Sigmoid colon (tissue), 7 donors: Measurements from ENCODE around the gene EFNA5. TPM values are rescaled to one million over a fixed set of nuclear protein-coding genes. Genes with fewer than 3 reads are reported as not detected.

ENCODE experiments used
- DNase-seq: peaks from one replicate; pipeline ENCODE4 v3.0.0-alpha.2; 2019
- H3K27ac ChIP-seq, 4 donors: fragments of 200-600 bp; sonication (generic); one replicate each; pipeline ENCODE4 v1.5.1; 2016 to 2019; ENCODE audit warnings: mild to moderate bottlenecking in 1 of 4
- H3K27me3 ChIP-seq, 3 donors: fragments of 200-600 bp; sonication (generic); one replicate each; pipeline ENCODE4 v1.5.1; 2019; ENCODE audit warnings: mild to moderate bottlenecking in 1 of 3
- H3K36me3 ChIP-seq, 4 donors: fragments of 200-600 bp; sonication (generic); one replicate each; pipeline ENCODE4 v1.5.1; 2016 to 2019
- H3K4me1 ChIP-seq, 4 donors: fragments of 200-600 bp; sonication (generic); one replicate each; pipeline ENCODE4 v1.5.1; 2017 to 2019
- H3K4me3 ChIP-seq, 4 donors: fragments of 200-600 bp; sonication (generic); one replicate each; pipeline ENCODE4 v1.5.1; 2017 to 2019; ENCODE audit warnings: mild to moderate bottlenecking in 2 of 4, moderate library complexity in 1 of 4
- H3K9me3 ChIP-seq, 4 donors: fragments of 200-600 bp in 3 of 4; sonication (generic) in 3 of 4; one replicate each; pipeline versions ENCODE4 v1.5.1 to v1.6.1; 2013 to 2019
- CTCF ChIP-seq, 4 experiments: fragments of 450-650 bp in 3 of 4; fragments of 200-600 bp in 1 of 4; IDR thresholded peaks; one replicate each; pipeline ENCODE4 v1.5.1; 2016 to 2019; ENCODE audit warnings: antibody characterized with exemption in 4 of 4, mild to moderate bottlenecking in 3 of 4, moderate library complexity in 2 of 4
- EP300 ChIP-seq, 4 donors: sonication (generic); formaldehyde crosslinking; IDR thresholded peaks; one replicate each; pipeline ENCODE4 v1.6.1; 2017; ENCODE audit warnings: antibody characterized with exemption in 4 of 4
- POLR2A ChIP-seq, 2 donors: fragments of 450-650 bp; IDR thresholded peaks; one replicate each; pipeline ENCODE4 v1.6.1; 2016; ENCODE audit warnings: antibody characterized with exemption in 2 of 2, mild to moderate bottlenecking in 2 of 2, moderate library complexity in 2 of 2
- POLR2AphosphoS5 ChIP-seq, 4 donors: sonication (generic); formaldehyde crosslinking; IDR thresholded peaks; one replicate each; pipeline ENCODE4 v1.6.1; 2017; ENCODE audit warnings: antibody characterized with exemption in 4 of 4
- WGBS, 2 donors: extraction: QIAGEN DNeasy Blood & Tissue Kit; methylation state at CpG; one replicate each; pipeline ENCODE4 v1.1.7; 2013; 5-methylcytosine and 5-hydroxymethylcytosine counted together
- intact Hi-C: fragments of 100-400 bp; cut with DNase I; formaldehyde crosslinking; loops from one replicate; pipeline ENCODE4 v1.15.1; 2023
- polyA plus RNA-seq, 3 donors: library from polyadenylated mRNA; stranded (reverse); fragments of 200-250 nt; gene quantifications; one replicate each; pipeline ENCODE4 v1.2.3, GENCODE V29; 2013
- total RNA-seq, 4 donors: library from RNA; depleted of rRNA; stranded (reverse); fragments of >200 nt; gene quantifications; one replicate each; pipeline ENCODE4 v1.1.0, GENCODE V29; 2016
- donor health status: healthy with polysubstance abuse.
- donor health status: Bipolar disorder and iron deficiency.
- donor health status: healthy.

Gene EFNA5
- total and polyA plus RNA-seq, 7 donors: 0.60 to 10.8 (median 6.8) TPM

- Histone ChIP-seq H3K4me3 (no peak overlapping the region), H3K4me1 (no peaks in the 10 kb centered on the region), H3K27me3 (no peaks in the 10 kb centered on the region), H3K27ac (no peak overlapping the region), H3K36me3 (no peaks in the 10 kb centered on the region), H3K9me3 (no peaks in the 10 kb centered on the region)
- no peak for TF ChIP-seq POLR2A (IDR thresholded peaks at IDR 0.05)
- no peak for TF ChIP-seq CTCF (IDR thresholded peaks at IDR 0.05)
- no peak for TF ChIP-seq EP300 (IDR thresholded peaks at IDR 0.05)
- TF ChIP-seq POLR2AphosphoS5 (IDR thresholded peaks at IDR 0.05): no peak
- WGBS, 2 donors: 88% methylated on average over 3 of the region's 3 CpGs
- intact Hi-C loops: no loop called here
- DNase-seq: no peak
Measured at GRCh38 chr5:107640568-107640967, 30.2 kb downstream of the EFNA5 start.

GRCh38 chr5:107639990-107640389, 30.7 kb downstream of the EFNA5 start:
- H3K4me3 ChIP-seq: no peak overlapping the region
- TF ChIP-seq POLR2AphosphoS5 (IDR thresholded peaks at IDR 0.05) (no peak), POLR2A (IDR thresholded peaks at IDR 0.05) (no peak), EP300 (IDR thresholded peaks at IDR 0.05) (no peak)
- no peak overlapping the region for H3K27ac ChIP-seq
- intact Hi-C loops: no loop called here
- no peak for DNase-seq
- H3K27me3 ChIP-seq: no peaks in the 10 kb centered on the region
- H3K36me3 ChIP-seq: no peaks in the 10 kb centered on the region
- 90 to 92% methylated on average over 3 of the region's 3 CpGs for WGBS, 2 donors
- H3K4me1 ChIP-seq: no peaks in the 10 kb centered on the region
- H3K9me3 ChIP-seq: no peaks in the 10 kb centered on the region

GRCh38 chr5:107636555-107636954, 34.2 kb downstream of the EFNA5 start:
- peaks cover 0 to 9% (median 0%) of the 10 kb centered on the region in 4 donors for H3K4me1 ChIP-seq
- intact Hi-C loops: no loop called here
- no peak for DNase-seq
- 9 to 41% methylated on average over 3 of the region's 3 CpGs for WGBS, 2 donors
- no peaks in the 10 kb centered on the region for H3K36me3 ChIP-seq
- no peaks in the 10 kb centered on the region for H3K27me3 ChIP-seq
- TF ChIP-seq CTCF (IDR thresholded peaks at IDR 0.05) (no peak), EP300 (IDR thresholded peaks at IDR 0.05) (no peak), POLR2AphosphoS5 (IDR thresholded peaks at IDR 0.05) (no peak), POLR2A (IDR thresholded peaks at IDR 0.05) (no peak)
- H3K9me3 ChIP-seq: no peaks in the 10 kb centered on the region
- H3K27ac ChIP-seq: no peak overlapping the region
- no peak overlapping the region for H3K4me3 ChIP-seq

GRCh38 chr5:107636068-107636467, 34.7 kb downstream of the EFNA5 start:
- Histone ChIP-seq H3K27me3 (no peaks in the 10 kb centered on the region), H3K27ac (no peak overlapping the region), H3K4me1 (peaks cover 0 to 9% (median 0%) of the 10 kb centered on the region in 4 donors), H3K4me3 (no peak overlapping the region), H3K9me3 (no peaks in the 10 kb centered on the region), H3K36me3 (no peaks in the 10 kb centered on the region)
- no peak for DNase-seq
- intact Hi-C loops: no loop called here
- no peak for TF ChIP-seq POLR2AphosphoS5 (IDR thresholded peaks at IDR 0.05)
- TF ChIP-seq EP300 (IDR thresholded peaks at IDR 0.05): no peak
- no peak for TF ChIP-seq CTCF (IDR thresholded peaks at IDR 0.05)
- TF ChIP-seq POLR2A (IDR thresholded peaks at IDR 0.05): no peak
- 80 to 82% methylated on average over 4 of the region's 4 CpGs for WGBS, 2 donors

GRCh38 chr5:107634981-107635848, 35.5 kb downstream of the EFNA5 start:
- H3K27me3 ChIP-seq: no peaks in the 10 kb centered on the region
- no peaks in the 10 kb centered on the region for H3K9me3 ChIP-seq
- TF ChIP-seq POLR2A (IDR thresholded peaks at IDR 0.05) (no peak), EP300 (IDR thresholded peaks at IDR 0.05) (no peak), POLR2AphosphoS5 (IDR thresholded peaks at IDR 0.05) (no peak), CTCF (IDR thresholded peaks at IDR 0.05) (no peak)
- H3K4me1 ChIP-seq: peaks cover 0 to 9% (median 0%) of the 10 kb centered on the region in 4 donors
- no peaks in the 10 kb centered on the region for H3K36me3 ChIP-seq
- H3K27ac ChIP-seq: no peak overlapping the region
- 91 to 96% methylated on average over 7 of the region's 7 CpGs for WGBS, 2 donors
- DNase-seq: no peak
- intact Hi-C loops: no loop called here
- H3K4me3 ChIP-seq: no peak overlapping the region
